Large intestine (tissue), 3 donors: ENCODE data around the gene NUDT7. TPM values are rescaled to one million over a fixed set of nuclear protein-coding genes. Genes with fewer than 3 reads are reported as not detected.

Source experiments
- DNase-seq, 2 donors: peaks; one replicate each; pipeline versions ENCODE4 v3.0.0 to v3.0.0-alpha.2; 2013
- H3K27ac ChIP-seq: one replicate; pipeline ENCODE4 v1.5.1; 2013; ENCODE audit warnings: low read length
- H3K27me3 ChIP-seq: 2 replicates; pipeline ENCODE4 v1.6.1; 2013; ENCODE audit warnings: low read length; ENCODE audit not compliant: control insufficient read depth, insufficient read depth
- H3K36me3 ChIP-seq: 2 replicates; pipeline ENCODE4 v1.6.1; 2013; ENCODE audit warnings: low read length; ENCODE audit not compliant: control insufficient read depth, insufficient read depth
- H3K4me1 ChIP-seq: one replicate; pipeline ENCODE4 v1.6.1; 2013; ENCODE audit warnings: low read length; ENCODE audit not compliant: control insufficient read depth, insufficient read depth
- H3K4me3 ChIP-seq: one replicate; pipeline ENCODE4 v1.5.1; 2013; ENCODE audit warnings: low read length
- H3K9me3 ChIP-seq: one replicate; pipeline ENCODE4 v1.6.1; 2013; ENCODE audit warnings: mild to moderate bottlenecking, low read depth, low read length, moderate library complexity; ENCODE audit not compliant: control insufficient read depth
- WGBS: methylation state at CpG from one replicate; pipeline ENCODE4 v1.1.5; 2013; ENCODE audit warnings: low lambda C conversion rate; ENCODE audit not compliant: insufficient coverage; 5-methylcytosine and 5-hydroxymethylcytosine counted together
- polyA plus RNA-seq: library from polyadenylated mRNA; unstranded; fragments of 120-200 nt; gene quantifications from one replicate; pipeline ENCODE4 v1.2.1, GENCODE V29; 2013

NUDT7 gene
- polyA plus RNA-seq, 1 donor, result 14.2 TPM

DNA sequence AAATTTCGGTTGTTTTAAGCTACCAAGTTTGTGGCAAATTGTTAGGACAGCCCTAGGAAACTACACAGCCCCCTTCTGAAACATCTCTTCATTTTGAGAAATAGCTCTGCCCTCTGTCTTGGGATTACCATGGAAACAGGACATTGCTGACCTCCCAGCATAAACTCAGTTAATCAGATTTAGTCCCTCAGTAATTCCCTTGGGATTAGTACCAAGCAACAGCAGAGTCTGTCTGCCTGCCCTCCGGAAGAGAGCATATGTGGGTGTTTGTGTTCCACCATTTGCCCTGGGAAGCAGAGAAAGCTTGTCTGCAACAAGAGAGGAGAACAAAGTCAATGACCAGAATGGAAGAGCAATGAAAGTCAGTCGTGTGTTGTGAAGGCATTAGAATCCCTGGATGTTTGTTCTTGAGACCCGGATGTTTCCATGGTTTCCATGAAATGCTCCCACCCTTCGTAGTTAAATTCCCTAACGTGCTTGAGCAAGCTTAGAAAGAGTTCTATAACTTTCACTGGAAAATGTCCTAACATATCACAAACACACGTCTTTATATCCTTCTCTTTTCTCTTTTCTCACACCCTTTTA lies 26.2 kb downstream of the NUDT7 start:
- Histone ChIP-seq H3K9me3 (no peaks in the 10 kb centered on the region), H3K4me1 (no peaks in the 10 kb centered on the region), H3K36me3 (no peaks in the 10 kb centered on the region), H3K27me3 (no peaks in the 10 kb centered on the region), H3K27ac (no peak overlapping the region), H3K4me3 (no peak overlapping the region)
- WGBS, result 81% methylated on average over 5 of the region's 7 CpGs
- no peak for DNase-seq

DNA sequence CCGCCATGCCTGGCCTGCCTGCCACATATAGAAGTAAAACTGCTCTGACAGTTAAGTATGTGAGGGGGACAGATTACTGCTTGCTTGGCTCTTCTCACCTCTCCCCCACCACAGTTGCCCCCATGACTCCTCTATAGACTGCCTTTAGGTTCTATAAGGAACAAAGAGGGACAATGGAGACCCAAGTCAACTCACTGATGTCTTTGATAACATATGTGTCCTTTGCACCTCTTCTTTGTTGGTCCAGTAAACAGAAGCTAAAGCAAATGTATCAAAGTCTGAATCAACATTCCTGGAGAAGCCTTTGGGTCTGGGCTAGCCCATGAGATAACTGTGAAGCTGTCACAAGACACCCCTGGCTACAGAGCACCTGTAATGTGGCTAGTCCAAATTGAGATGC lies 27.1 kb downstream of the NUDT7 start:
- no peaks in the 10 kb centered on the region for H3K36me3 ChIP-seq
- no peaks in the 10 kb centered on the region for H3K9me3 ChIP-seq
- no peak for DNase-seq
- H3K27me3 ChIP-seq, result no peaks in the 10 kb centered on the region
- H3K4me3 ChIP-seq, result no peak overlapping the region
- no peaks in the 10 kb centered on the region for H3K4me1 ChIP-seq
- WGBS, result no CpG with 5 or more reads among the region's 1 CpG
- no peak overlapping the region for H3K27ac ChIP-seq

DNA sequence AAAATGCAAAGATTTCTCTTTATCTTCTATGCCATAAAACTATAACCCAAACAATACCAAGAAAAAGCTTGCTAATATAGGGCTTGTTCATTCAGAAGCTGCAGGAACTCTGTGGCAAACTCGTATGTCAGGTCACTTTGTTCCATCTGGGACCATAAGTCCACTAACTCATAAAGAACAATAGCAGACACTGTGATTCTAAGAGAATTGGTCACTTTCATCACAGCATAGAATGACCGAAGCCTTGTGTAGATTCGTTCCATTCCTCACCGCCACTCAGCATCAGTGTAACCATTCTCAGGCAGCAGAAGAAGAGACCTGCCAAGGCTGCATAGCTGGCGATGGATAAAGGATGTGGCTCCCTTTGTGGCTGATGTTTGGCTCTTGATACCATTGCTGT lies 35.7 kb downstream of the NUDT7 start:
- no peaks in the 10 kb centered on the region for H3K9me3 ChIP-seq
- no CpG with 5 or more reads among the region's 5 CpGs for WGBS
- no peaks in the 10 kb centered on the region for H3K4me1 ChIP-seq
- DNase-seq, result no peak
- no peak overlapping the region for H3K4me3 ChIP-seq
- H3K36me3 ChIP-seq, result no peaks in the 10 kb centered on the region
- no peaks in the 10 kb centered on the region for H3K27me3 ChIP-seq
- H3K27ac ChIP-seq, result no peak overlapping the region

GRCh38 chr16:77758508-77758907 lies 36.2 kb downstream of the NUDT7 start:
- no peaks in the 10 kb centered on the region for H3K9me3 ChIP-seq
- H3K36me3 ChIP-seq, result no peaks in the 10 kb centered on the region
- H3K27me3 ChIP-seq, result no peaks in the 10 kb centered on the region
- no peak for DNase-seq
- H3K27ac ChIP-seq, result no peak overlapping the region
- no peaks in the 10 kb centered on the region for H3K4me1 ChIP-seq
- H3K4me3 ChIP-seq, result no peak overlapping the region
- 100% methylated on average over 1 of the region's 2 CpGs for WGBS

GRCh38 chr16:77759201-77759600 lies 36.9 kb downstream of the NUDT7 start:
- no CpG with 5 or more reads among the region's 1 CpG for WGBS
- H3K27ac ChIP-seq, result no peak overlapping the region
- no peaks in the 10 kb centered on the region for H3K9me3 ChIP-seq
- DNase-seq, result peak; percentile 26 to 51
- no peaks in the 10 kb centered on the region for H3K36me3 ChIP-seq
- no peak overlapping the region for H3K4me3 ChIP-seq
- no peaks in the 10 kb centered on the region for H3K27me3 ChIP-seq
- H3K4me1 ChIP-seq, result no peaks in the 10 kb centered on the region

DNA sequence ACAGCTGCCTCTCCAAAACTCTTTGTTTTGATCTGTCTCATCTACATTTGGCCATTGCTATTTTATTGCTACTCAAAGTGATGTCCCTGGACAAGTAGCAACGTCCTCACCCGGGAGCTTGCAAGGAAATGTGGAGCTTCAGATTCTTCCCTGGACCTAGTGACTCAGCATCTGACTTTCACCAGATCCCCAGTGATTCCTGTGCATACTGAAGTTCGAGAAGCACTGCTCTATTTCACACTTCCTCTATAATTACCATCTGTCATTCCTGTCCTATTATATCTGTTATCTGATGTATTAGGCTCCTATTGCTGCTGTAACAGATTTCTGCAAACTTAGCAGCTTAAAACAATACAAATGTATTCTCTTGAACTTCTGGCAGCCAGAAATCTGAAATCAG lies 37.5 kb downstream of the NUDT7 start:
- Histone ChIP-seq H3K4me1 (no peaks in the 10 kb centered on the region), H3K36me3 (no peaks in the 10 kb centered on the region), H3K27ac (no peak overlapping the region), H3K27me3 (no peaks in the 10 kb centered on the region), H3K9me3 (no peaks in the 10 kb centered on the region), H3K4me3 (no peak overlapping the region)
- DNase-seq, result no peak
- 43% methylated on average over 1 of the region's 3 CpGs for WGBS

- Histone ChIP-seq H3K4me1 (no peaks in the 10 kb centered on the region), H3K4me3 (no peak overlapping the region), H3K27ac (no peak overlapping the region), H3K27me3 (no peaks in the 10 kb centered on the region), H3K9me3 (no peaks in the 10 kb centered on the region), H3K36me3 (no peaks in the 10 kb centered on the region)
- 80% methylated on average over 1 of the region's 1 CpG for WGBS
- DNase-seq, result no peak
These were observed 38.5 kb downstream of the NUDT7 start for GRCh38 chr16:77760800-77761199.

DNA sequence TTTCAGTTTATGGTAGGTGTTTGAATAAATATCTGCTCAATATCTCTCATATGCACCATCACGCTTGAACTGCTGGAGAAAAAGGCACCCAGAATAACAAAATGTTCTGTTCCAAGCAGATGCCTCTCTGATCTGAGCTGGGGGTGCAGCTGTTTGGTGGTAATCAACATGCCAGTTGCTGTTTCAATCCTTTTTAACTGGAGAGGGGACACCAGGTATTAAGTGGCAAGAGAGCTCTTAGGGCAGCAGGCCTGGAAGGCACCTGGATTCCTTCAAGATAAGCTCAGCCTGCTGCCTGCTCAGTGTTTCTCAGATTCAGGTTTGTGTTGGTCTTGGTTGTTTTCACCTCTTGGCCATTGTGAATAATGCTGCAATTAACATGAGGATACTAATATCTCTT lies 38.9 kb downstream of the NUDT7 start:
- no peaks in the 10 kb centered on the region for H3K36me3 ChIP-seq
- H3K4me1 ChIP-seq, result no peaks in the 10 kb centered on the region
- WGBS, result no CpG with 5 or more reads among the region's 1 CpG
- DNase-seq, result no peak
- H3K4me3 ChIP-seq, result no peak overlapping the region
- H3K27me3 ChIP-seq, result no peaks in the 10 kb centered on the region
- no peak overlapping the region for H3K27ac ChIP-seq
- H3K9me3 ChIP-seq, result no peaks in the 10 kb centered on the region

DNA sequence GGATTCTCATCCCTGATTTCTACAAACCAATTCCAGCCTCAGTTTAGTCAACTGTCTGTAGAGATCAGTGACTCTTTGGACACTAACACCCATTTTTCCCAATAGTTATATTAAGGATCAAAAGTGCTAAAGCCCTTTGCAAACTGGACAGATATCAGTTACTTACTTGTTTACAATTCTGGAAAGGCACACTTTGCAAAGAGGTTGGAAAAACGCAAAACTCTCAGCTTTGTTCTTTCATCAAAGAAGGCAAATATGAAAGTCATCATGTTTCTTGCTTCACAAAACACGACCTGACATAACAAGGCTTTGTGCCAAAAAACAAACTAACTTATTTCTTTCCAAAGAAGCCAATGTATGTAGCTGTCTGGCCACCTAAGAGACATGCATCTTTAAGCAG lies 39.9 kb downstream of the NUDT7 start:
- no peak for DNase-seq
- 57% methylated on average over 1 of the region's 2 CpGs for WGBS

DNA sequence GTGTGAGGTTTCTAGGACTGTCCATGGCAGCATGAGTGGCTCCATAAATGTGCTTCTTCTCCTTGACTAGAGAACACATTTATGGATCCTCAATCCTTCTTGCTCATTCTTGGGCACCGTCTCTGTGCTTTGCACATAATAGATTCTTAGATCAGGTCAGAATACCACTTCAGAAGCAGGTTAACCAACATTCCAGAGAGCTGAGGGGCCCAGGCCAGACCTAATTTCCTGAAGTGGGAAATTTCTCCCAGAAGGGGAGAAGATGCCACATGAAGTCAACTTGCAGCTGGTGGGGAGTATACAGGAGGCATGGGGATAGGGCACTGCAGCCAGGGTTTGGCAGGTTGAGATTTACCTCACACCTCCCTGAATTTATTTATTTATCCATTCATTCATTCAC lies 41.7 kb downstream of the NUDT7 start:
- H3K4me1 ChIP-seq, result no peaks in the 10 kb centered on the region
- H3K27me3 ChIP-seq, result no peaks in the 10 kb centered on the region
- H3K27ac ChIP-seq, result no peak overlapping the region
- no peaks in the 10 kb centered on the region for H3K9me3 ChIP-seq
- no peak for DNase-seq
- WGBS, result no CpG with 5 or more reads among the region's 1 CpG
- no peaks in the 10 kb centered on the region for H3K36me3 ChIP-seq
- H3K4me3 ChIP-seq, result no peak overlapping the region

More for the DNA sequence above, 39.9 kb downstream of the NUDT7 start:
- Histone ChIP-seq H3K4me1 (no peaks in the 10 kb centered on the region), H3K36me3 (no peaks in the 10 kb centered on the region), H3K4me3 (no peak overlapping the region), H3K9me3 (no peaks in the 10 kb centered on the region), H3K27ac (no peak overlapping the region), H3K27me3 (no peaks in the 10 kb centered on the region)

GRCh38 chr16:77767211-77767610 lies 44.9 kb downstream of the NUDT7 start:
- no peaks in the 10 kb centered on the region for H3K9me3 ChIP-seq
- no CpG with 5 or more reads among the region's 4 CpGs for WGBS
- H3K4me1 ChIP-seq, result no peaks in the 10 kb centered on the region
- H3K27ac ChIP-seq, result no peak overlapping the region
- H3K27me3 ChIP-seq, result no peaks in the 10 kb centered on the region
- H3K36me3 ChIP-seq, result no peaks in the 10 kb centered on the region
- DNase-seq, result no peak
- no peak overlapping the region for H3K4me3 ChIP-seq
